ENCODE results near the gene G3BP2. TPM values are rescaled to one million over a fixed set of nuclear protein-coding genes. Genes with fewer than 3 reads are reported as not detected.

The G3BP2 gene
- total RNA-seq, 1 experiment from 2014 or later = 146 TPM

DNA sequence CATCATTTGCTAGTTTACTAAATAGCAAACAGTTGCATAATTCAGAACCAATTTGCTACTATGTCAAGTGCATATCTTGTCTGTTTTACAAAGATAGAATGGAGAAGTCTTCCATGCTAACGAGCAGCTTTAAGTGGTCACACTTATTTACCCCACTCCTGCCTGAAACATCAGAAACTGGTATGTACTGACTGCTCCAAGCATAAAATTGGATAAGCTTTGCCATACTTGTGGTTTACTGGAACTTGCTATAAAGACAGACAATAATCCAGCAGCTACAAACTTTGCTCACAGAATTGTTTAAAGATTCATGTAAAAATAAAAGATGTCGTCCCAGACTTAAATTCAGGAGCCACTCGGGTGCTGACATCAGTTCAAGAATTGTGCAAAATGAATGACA lies 29.6 kb downstream of the G3BP2 start:
- CTCF ChIA-PET = no interaction called here
- H3K27me3 ChIP-seq (ENCODE audit: control insufficient read depth, insufficient read depth, low read length) = no peaks in the 10 kb centered on the region
- intact Hi-C loops (cut with micrococcal nuclease; ENCODE audit: unreplicated experiment) = no loop called here

DNA sequence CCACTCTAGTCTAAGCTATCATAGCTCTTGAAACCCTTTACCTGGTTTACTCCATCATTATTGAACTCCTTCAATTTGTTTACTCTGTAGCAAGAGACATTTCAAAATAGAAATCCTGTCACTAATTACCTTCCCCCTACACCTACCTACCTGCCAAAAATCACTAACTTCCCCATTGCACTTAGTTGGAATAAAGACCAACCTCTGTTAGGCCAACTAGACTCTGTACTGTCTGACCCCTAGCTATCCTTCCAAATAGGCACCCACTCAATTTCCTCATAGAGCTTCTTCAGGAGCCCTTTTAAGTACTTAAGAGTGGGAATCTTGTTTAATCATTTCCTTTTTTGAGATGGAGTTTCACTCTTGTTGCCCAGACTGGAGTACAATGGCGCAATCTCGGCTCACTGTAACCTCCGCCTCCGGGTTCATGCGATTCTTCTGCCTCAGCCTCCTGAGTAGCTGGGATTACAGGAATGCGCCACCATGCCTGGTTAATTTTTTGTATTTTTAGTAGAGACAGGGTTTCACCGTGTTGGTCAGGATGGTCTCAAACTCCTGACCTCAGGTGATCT lies 34.0 kb downstream of the G3BP2 start:
- ATAC-seq (no peak), DNase-seq (ENCODE audit: low read depth, low spot score) (no peak)
- Histone ChIP-seq H3K27ac (ENCODE audit: low read length) (no peak overlapping the region), H3K4me1 (ENCODE audit: control insufficient read depth, insufficient read depth, low read length) (no peaks in the 10 kb centered on the region), H3K27me3 (ENCODE audit: control insufficient read depth, insufficient read depth, low read length) (no peaks in the 10 kb centered on the region), H3K9me3 (ENCODE audit: control insufficient read depth, insufficient read depth, low read depth, low read length) (no peaks in the 10 kb centered on the region), H3K4me3 (ENCODE audit: low read depth in 2 of 2, low read length in 2 of 2) (no peak overlapping the region), H3K36me3 (ENCODE audit: control insufficient read depth, insufficient read depth, low read length) (peaks cover 3% of the 10 kb centered on the region; the same call in 1 of the 2 replicates)
- in situ Hi-C loops (cut with HindIII; ENCODE audit: low pct_unique_long_range_greater_than_20kb, low sequenced_read_pairs) (no loop called here), intact Hi-C loops (cut with micrococcal nuclease; ENCODE audit: unreplicated experiment) (no loop called here)
- no TSS peak for BruUV-seq (replicated peaks)
- TF ChIP-seq, protein P1, sequence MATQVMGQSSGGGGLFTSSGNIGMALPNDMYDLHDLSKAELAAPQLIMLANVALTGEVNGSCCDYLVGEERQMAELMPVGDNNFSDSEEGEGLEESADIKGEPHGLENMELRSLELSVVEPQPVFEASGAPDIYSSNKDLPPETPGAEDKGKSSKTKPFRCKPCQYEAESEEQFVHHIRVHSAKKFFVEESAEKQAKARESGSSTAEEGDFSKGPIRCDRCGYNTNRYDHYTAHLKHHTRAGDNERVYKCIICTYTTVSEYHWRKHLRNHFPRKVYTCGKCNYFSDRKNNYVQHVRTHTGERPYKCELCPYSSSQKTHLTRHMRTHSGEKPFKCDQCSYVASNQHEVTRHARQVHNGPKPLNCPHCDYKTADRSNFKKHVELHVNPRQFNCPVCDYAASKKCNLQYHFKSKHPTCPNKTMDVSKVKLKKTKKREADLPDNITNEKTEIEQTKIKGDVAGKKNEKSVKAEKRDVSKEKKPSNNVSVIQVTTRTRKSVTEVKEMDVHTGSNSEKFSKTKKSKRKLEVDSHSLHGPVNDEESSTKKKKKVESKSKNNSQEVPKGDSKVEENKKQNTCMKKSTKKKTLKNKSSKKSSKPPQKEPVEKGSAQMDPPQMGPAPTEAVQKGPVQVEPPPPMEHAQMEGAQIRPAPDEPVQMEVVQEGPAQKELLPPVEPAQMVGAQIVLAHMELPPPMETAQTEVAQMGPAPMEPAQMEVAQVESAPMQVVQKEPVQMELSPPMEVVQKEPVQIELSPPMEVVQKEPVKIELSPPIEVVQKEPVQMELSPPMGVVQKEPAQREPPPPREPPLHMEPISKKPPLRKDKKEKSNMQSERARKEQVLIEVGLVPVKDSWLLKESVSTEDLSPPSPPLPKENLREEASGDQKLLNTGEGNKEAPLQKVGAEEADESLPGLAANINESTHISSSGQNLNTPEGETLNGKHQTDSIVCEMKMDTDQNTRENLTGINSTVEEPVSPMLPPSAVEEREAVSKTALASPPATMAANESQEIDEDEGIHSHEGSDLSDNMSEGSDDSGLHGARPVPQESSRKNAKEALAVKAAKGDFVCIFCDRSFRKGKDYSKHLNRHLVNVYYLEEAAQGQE (IDR thresholded peaks at IDR 0.05; ENCODE audit: insufficient read depth in 1 of 2, low read depth in 2 of 2, low read length in 1 of 2) = no peak
- POLR2A ChIA-PET = no interaction called here
- CTCF ChIA-PET = no interaction called here

More for the DNA sequence above, 29.6 kb downstream of the G3BP2 start:
- no peaks in the 10 kb centered on the region for H3K4me1 ChIP-seq (ENCODE audit: control insufficient read depth, insufficient read depth, low read length)
- H3K27ac ChIP-seq (ENCODE audit: low read length) = no peak overlapping the region
- H3K36me3 ChIP-seq (ENCODE audit: control insufficient read depth, insufficient read depth, low read length) = peaks cover 26% of the 10 kb centered on the region
- no peak for ATAC-seq
- TF ChIP-seq POLR2AphosphoS5 (IDR thresholded peaks at IDR 0.05; ENCODE audit: low read depth, low read length) (no peak), SIN3A (IDR thresholded peaks at IDR 0.05; ENCODE audit: borderline replicate concordance, insufficient read depth, low read depth, low read length) (no peak), CTCF (IDR thresholded peaks at IDR 0.05) (no peak), TCF7L2 (IDR thresholded peaks at IDR 0.05; ENCODE audit: low read depth, low read length) (no peak)
- TF ChIP-seq, protein P1 (IDR thresholded peaks at IDR 0.05; ENCODE audit: insufficient read depth in 1 of 2, low read depth in 2 of 2, low read length in 1 of 2) = no peak
- DNase-seq (ENCODE audit: low read depth, low spot score) = no peak
- no peaks in the 10 kb centered on the region for H3K9me3 ChIP-seq (ENCODE audit: control insufficient read depth, insufficient read depth, low read depth, low read length)
- H3K4me3 ChIP-seq (ENCODE audit: low read depth in 2 of 2, low read length in 2 of 2) = no peak overlapping the region
- in situ Hi-C loops (cut with HindIII; ENCODE audit: low pct_unique_long_range_greater_than_20kb, low sequenced_read_pairs) = no loop called here
- TSS peak; percentile 55 for BruUV-seq (replicated peaks)
- POLR2A ChIA-PET = no interaction called here

Data from Panc1 (cell line).